CMK (cell line): ENCODE measurements around the gene GSDMA.

Experiments used
- DNase-seq: peaks from one replicate; pipeline ENCODE4 v3.0.0-alpha.2; 2010; ENCODE audit warnings: low read depth

GSDMA gene

GRCh38 chr17:39963829-39964228, 1.0 kb downstream of the GSDMA start:
- DNase-seq, result no peak

DNA sequence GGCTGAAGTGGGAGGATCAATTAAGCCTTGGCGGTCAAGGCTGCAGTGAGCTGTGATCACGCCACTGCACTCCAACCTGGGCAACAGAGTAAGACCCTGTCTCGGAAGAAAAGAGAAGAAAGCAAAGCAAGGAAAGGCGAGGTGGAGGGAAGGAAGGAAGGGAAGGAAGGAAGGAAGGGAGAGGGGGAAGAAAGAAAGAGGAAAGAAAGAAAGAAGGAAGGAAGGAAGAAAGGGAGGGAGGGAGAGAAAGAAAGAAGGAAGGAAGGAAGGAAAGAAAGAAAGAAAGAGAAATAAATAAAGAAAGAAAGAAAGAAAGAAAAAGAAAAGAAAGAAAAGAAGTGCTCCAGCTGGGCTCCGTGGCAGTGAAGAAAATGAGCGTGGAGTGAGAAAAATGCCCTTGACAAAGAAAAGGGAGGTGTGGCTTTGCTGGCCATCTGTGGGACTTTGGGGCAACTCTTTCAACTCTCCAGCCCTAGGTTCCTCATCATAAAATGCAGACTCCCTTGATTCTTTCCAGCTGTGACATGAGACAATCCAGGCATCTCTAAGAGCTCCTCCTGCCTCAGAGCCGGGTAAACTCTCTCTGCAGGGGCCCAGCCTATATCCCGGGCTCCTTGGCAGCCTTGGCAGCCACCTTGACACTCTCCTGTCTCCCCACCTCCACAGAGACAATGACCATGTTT, 2.4 kb downstream of the GSDMA start:
- no peak for DNase-seq

DNA sequence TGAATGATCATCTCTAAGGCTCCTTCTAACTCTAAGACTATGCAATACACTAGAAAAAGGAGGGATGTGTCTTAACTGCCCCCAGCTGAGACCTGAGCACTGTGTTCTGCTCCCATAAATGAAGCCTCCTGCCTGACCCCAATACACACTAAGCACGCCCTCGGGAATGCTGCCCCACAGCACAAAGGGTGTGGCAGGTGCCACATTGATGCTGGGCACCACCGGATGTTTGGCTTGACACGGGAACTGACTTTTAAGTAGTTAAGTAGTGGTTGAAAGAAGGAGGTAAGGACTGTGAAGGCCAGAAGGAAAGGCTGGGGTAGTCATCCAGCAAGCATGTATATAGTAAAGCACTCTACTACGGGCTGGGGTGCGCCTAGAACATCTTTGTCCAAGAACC, 4.0 kb downstream of the GSDMA start:
- DNase-seq, result no peak

- no peak for DNase-seq
Observed at GRCh38 chr17:39968761-39969160, 6.0 kb downstream of the GSDMA start.

DNA sequence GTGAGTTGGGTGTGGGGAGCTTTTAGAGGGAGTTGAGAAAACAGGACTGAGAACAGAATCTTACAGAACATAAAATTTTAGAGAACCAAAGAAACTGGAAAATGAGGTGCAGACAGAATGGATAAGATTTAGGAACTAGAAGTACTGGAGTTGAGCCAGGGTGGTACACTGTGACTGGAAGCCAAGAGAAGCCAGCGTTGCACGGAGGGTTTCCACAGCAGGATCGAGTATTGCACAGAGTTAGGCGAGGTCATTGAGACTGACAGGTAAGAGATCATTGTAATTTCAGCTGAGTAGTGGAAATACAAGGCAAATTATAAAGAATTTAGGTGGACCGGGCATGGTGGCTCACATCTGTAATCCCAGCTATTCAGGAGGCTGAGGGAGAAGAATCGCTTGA, 6.6 kb downstream of the GSDMA start:
- DNase-seq, result no peak

GRCh38 chr17:39970157-39970692, 7.4 kb downstream of the GSDMA start:
- DNase-seq, result peak; percentile 71

GRCh38 chr17:39971076-39971603, 8.3 kb downstream of the GSDMA start:
- no peak for DNase-seq

DNA sequence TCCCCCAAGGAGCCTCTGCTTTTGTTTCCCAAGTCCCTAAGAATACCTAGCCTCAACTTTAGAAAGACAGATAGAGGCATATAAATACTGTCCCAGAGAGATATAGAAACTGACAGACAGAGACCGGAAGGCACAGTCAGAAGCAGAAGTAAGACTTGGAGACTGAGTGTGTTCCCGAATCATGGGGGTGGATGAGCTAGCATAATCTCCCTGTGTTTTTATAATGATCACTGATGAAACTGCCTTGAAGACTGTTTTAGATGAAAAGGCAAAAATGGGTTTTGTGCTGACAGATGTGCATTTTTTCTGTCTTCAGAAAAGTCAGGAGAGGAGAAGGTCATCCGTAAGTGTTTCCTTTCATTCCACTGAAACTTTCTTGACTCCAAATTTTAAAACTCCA, 9.5 kb downstream of the GSDMA start:
- no peak for DNase-seq

DNA sequence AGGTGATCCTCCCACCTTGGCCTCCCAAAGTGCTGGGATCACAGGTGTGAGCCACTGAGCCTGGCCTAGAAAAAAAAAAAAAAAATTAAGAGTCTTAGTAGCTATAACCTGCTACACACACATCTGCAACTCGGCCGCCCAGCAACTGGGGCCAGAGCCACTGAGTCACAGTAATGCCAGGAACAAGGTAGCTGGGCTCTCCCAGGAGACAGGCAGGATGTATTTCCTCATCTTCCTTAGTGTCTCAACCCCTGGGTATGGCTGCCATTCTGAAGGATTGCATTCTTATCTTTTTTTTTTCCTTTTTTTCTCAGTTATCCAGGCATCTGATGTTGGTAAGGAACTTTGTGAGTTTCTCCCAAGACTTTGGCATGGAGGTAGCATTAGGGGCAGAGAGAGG, 10.7 kb downstream of the GSDMA start:
- no peak for DNase-seq

DNA sequence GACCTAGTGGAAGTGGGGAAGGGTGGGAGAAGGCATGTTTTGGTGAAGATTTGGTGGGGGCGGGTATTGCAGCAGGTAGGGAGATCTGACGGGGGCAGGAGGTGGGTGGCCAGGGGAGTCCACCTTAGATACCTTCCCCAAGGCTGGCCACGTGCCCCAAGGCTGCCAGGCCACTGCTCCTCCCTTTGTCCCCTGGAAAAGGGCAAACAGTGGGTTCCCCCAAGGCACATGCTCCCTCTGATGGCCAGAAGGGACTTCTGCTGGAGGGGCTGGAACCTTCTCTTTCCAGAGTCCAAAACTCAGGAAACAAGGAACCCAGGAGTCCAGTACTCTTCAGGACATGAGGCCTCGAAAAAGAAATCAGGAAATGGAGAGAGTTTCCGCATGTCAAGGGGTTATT, 11.6 kb downstream of the GSDMA start:
- no peak for DNase-seq

- DNase-seq, result no peak
Observed at GRCh38 chr17:39975801-39976200, 13.0 kb downstream of the GSDMA start.

DNA sequence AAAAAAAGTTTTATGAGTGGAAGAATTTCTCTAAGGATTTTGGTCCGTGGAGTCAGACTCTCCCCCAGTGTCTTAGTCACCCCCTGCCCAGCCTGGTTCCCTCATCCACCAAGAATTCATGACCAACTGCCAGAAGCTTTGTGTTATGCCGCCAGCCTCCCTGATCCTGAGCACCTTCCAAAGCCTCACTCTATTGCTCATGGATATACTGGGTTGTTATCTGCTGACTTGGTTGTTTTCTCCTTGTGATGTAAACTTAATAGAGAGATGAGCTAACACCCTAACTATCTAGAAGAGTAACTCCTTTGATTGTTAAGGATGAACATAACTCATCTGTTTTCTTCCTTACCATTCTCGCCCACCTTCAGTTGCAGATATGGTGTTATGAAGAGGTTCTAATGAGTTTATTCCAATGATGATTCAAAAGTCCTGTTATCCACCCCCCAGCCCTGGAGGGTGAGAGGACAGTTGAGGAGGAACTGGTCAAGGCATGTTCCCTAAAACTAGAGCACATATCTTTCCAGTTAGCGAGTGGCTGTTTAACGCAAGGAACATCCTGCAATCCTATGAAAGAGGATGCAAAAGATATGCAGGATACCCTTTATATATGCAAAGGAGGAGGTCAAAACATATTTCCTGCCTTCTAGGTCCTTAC, 16.3 kb downstream of the GSDMA start:
- no peak for DNase-seq

DNA sequence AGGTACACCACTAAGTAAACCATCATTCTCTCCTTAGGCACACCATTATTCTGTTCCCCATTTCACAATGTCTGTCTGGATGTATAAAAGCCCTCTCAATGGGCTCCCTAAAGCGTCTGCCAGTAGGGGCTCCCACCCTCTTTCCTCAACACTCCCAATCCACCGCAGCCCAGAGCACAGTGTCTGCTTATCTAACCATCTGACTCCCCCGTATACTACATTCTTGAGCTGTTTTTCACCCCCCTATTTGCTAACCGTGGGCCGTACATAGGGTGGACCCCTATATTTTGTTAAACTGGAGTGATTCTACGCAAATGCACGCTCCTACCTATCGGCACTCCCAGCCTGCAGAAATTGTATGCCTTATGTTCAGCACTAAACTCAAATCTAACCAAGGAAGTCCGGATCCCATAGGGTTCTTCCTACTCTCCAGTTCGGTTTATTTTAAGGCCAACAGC, 17.1 kb downstream of the GSDMA start:
- peak; percentile 69 for DNase-seq

DNA sequence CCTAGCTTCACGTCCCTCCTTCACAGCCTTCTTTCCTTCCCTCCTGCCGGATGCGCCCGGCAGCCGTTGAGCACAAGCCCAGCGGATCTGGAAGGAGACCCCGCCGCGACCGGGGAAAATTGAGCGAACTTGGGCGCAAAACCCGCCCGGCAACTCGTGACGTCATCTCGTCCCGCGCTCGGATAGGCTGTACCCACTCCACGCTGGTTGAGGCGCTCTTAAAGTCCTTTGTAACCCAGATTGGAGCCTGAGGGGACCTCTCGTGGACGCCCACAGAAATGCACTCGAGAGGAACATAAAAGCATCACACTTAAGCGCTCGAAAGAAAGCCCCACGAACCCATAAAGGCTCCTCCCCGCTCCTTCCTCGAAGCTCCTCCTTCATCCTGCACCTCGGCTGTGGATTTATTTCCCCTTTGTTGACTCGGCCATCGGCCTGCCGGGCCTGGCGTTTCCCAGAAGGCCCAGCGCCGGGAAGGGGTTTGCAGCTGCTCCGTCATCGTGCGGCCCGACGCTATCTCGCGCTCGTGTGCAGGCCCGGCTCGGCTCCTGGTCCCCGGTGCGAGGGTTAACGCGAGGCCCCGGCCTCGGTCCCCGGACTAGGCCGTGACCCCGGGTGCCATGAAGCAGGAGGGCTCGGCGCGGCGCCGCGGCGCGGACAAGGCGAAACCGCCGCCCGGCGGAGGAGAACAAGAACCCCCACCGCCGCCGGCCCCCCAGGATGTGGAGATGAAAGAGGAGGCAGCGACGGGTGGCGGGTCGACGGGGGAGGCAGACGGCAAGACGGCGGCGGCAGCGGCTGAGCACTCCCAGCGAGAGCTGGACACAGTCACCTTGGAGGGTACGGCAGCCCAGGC, 17.8 kb downstream of the GSDMA start, which contains the start of gene PSMD3:
TSS of gene PSMD3 (plus strand) at position 457 of the 856 bp plus-strand sequence. CDS start at position 621, 164 bp downstream.
- peak; percentile 100 for DNase-seq

GRCh38 chr17:39981207-39981741, 18.5 kb downstream of the GSDMA start:
- no peak for DNase-seq

- DNase-seq, result no peak
Observed at GRCh38 chr17:39981766-39982375, 19.1 kb downstream of the GSDMA start.

GRCh38 chr17:39988206-39988810, 25.5 kb downstream of the GSDMA start:
- no peak for DNase-seq

- no peak for DNase-seq
Observed at GRCh38 chr17:39994448-39994847, 31.6 kb downstream of the GSDMA start.

DNA sequence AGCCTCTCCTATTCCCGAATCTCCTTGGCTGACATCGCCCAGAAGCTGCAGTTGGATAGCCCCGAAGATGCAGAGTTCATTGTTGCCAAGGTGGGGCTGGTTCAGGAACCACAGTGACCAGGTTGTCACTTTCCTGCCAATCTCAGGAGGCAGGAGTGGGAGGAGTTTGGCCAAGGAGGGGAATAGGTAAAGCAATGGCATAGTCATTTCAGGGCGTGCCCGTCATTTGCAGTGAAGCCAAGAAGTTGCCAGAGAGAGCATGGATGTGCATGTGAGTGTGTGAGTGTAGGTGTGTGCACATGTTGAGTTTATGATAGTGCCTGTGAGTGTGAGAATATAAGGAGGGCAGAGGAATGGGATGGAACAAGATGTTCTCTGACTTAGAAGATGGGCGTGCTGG, 32.6 kb downstream of the GSDMA start:
- no peak for DNase-seq

DNA sequence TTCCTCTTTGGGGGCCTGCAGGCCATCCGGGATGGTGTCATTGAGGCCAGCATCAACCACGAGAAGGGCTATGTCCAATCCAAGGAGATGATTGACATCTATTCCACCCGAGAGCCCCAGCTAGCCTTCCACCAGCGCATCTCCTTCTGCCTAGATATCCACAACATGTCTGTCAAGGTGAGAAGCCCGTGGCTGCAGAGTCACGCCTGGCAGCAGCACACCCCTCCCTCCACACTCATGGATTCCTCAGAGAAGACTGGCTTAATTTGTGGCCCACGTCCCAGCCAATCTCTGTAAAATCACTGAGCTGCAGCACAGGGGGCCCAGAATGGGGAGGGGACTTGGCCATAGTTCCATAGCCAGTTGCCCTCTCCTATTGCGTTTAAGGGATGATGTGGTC, 33.4 kb downstream of the GSDMA start:
- DNase-seq, result no peak

DNA sequence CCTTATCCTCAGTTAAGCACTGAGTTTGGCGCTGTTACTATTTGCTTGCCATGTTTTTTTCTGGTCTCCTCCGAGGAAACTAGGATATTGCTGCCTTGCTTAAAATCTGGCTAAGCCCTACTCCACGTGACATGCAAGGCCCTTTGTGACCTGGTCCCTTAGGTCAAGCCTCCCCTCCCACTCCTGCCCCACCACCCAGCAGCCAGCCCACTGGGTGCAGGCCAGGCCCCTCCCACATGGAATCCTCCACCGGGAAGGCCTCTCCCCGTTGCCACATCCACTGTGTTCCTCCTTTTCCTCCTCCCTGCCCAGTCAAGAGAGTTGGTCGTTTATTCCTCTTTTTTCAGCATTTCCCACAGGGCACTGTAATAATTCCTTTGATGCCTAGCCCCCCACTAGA, 34.0 kb downstream of the GSDMA start:
- no peak for DNase-seq
